Measurements from ENCODE around the gene CACNA1G.

The CACNA1G gene

GRCh38 chr17:50585346-50585745 is 24.8 kb downstream of the CACNA1G start:
- in situ Hi-C loops (cut with MboI; ENCODE audit: low sequenced_read_pairs) = no loop called here

DNA sequence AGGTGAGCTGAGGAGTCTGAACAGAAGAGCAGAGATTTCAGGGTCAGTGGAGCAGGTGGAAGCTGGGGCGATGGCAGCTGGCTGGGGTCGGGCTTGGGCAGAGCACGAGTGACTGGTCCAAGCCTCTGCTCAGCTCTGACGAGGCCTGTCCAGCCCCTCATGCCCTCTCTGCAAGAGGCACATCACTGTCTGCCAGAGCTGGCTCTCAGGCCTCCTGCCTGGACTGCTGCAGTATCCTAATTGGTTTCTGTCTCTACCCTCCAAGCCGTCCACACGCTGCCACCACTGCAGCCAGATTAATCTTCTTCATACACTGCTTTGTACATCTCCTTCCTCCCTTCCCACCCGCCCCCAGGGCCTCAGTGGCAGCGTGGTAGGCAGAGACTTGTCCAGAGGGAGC is 25.4 kb downstream of the CACNA1G start:
- in situ Hi-C loops (cut with MboI; ENCODE audit: low sequenced_read_pairs) = no loop called here

GRCh38 chr17:50586421-50587247 is 26.1 kb downstream of the CACNA1G start:
- in situ Hi-C loops (cut with MboI; ENCODE audit: low sequenced_read_pairs) = no loop called here

- in situ Hi-C loops (cut with MboI; ENCODE audit: low sequenced_read_pairs) = no loop called here
Measured at GRCh38 chr17:50587571-50587970, 27.1 kb downstream of the CACNA1G start.

GRCh38 chr17:50588391-50589049 is 28.0 kb downstream of the CACNA1G start:
- in situ Hi-C loops (cut with MboI; ENCODE audit: low sequenced_read_pairs) = no loop called here

GRCh38 chr17:50589095-50589705 is 28.7 kb downstream of the CACNA1G start:
- in situ Hi-C loops (cut with MboI; ENCODE audit: low sequenced_read_pairs) = no loop called here

GRCh38 chr17:50590946-50591737 is 30.6 kb downstream of the CACNA1G start:
- in situ Hi-C loops (cut with MboI; ENCODE audit: low sequenced_read_pairs) = no loop called here

GRCh38 chr17:50593321-50593720 is 32.8 kb downstream of the CACNA1G start:
- in situ Hi-C loops (cut with MboI; ENCODE audit: low sequenced_read_pairs) = no loop called here

GRCh38 chr17:50594128-50594823 is 33.8 kb downstream of the CACNA1G start:
- in situ Hi-C loops (cut with MboI; ENCODE audit: low sequenced_read_pairs) = no loop called here

DNA sequence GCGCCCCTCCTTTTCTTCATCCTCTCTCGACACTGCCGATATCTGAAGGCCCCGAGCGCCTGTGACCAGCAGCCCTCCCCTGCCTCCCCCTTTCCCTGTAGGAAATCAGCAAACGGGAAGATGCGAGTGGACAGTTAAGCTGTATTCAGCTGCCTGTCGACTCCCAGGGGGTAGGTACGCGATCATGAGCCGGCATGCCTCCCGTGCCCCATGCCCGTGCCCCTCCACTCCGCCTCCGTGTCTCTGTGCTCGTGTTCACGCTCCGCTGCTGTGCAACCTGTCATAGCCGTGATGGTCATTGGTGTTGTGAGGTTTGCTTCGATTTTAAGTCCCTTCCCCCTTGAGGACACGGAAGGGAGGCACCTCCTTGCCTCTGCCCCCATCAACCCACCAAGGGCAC is 34.4 kb downstream of the CACNA1G start:
- in situ Hi-C loops (cut with MboI; ENCODE audit: low sequenced_read_pairs) = no loop called here

- in situ Hi-C loops (cut with MboI; ENCODE audit: low sequenced_read_pairs) = no loop called here
Measured at GRCh38 chr17:50596191-50597037, 35.9 kb downstream of the CACNA1G start.

- in situ Hi-C loops (cut with MboI; ENCODE audit: low sequenced_read_pairs) = no loop called here
Measured at GRCh38 chr17:50598487-50598886, 38.0 kb downstream of the CACNA1G start.

- in situ Hi-C loops (cut with MboI; ENCODE audit: low sequenced_read_pairs) = no loop called here
Measured at GRCh38 chr17:50599606-50600005, 39.1 kb downstream of the CACNA1G start.

DNA sequence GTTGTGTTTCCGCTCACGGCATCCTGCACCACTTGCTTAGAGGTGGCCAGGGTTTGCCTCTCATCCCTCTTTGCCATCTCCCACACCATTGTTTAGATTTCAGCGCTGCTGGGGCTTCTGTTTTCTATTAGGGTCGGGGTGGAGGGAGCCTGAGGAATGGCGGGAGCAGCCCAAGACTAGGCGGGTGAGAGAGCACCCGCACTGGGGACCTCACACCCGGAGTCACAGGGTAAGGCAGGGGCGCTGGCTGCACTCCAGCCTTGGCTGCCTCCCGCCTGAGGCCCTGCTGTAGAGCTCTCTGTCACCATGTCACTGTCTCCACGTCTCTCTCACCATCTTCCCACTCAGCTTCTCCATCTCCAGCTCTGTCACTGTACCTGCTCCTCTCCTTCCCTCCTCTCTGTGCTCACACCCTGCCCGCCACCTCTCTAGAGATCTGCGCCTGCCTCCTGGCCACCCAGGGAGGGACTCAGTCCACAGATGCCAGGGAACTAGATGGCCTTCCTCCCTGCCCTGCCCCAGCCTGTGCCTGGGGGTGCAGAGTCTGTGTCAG is 41.4 kb downstream of the CACNA1G start:
- in situ Hi-C loops (cut with MboI; ENCODE audit: low sequenced_read_pairs) = no loop called here

GRCh38 chr17:50602836-50603235 is 42.3 kb downstream of the CACNA1G start:
- in situ Hi-C loops (cut with MboI; ENCODE audit: low sequenced_read_pairs) = no loop called here

DNA sequence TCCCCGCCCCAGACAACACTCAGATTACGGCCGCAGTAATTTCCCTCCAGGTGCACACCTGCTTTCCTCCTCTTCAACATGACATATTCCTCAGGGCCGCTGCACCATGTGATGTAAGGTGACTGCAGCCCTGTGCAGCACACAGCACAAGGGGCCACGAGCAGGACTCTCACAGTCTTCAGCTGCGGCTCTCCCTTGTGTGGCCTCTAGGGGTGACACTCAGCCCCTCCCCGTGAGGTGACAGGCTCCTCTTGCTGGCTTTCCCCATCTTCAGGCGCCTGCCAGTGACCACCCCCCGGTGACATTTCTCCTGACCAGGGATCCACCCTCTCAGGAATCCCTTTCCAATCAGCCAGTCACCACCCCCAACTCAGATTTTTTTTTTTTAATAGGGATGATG is 42.8 kb downstream of the CACNA1G start:
- in situ Hi-C loops (cut with MboI; ENCODE audit: low sequenced_read_pairs) = no loop called here

- in situ Hi-C loops (cut with MboI; ENCODE audit: low sequenced_read_pairs) = no loop called here
Measured at GRCh38 chr17:50604513-50604912, 44.0 kb downstream of the CACNA1G start.

DNA sequence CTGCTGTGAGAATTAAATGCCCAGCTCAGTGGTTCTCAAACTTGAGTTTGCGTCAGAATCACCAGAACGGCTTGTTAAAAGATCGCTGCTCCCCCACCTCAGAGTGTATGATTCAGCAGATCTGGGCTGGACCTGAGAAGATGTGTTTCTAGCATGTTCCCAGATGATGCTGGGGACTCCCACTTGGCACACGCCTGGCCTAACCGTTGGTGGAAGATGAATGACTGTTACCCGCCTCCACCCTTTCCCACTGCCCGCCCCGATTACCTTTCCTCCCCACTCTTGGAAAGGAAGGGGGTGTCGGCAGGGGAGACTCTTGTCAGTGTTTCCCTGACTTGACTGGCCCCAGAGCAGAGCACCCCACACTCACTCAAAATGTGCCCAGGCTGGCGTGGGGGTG is 44.9 kb downstream of the CACNA1G start:
- in situ Hi-C loops (cut with MboI; ENCODE audit: low sequenced_read_pairs) = no loop called here

DNA sequence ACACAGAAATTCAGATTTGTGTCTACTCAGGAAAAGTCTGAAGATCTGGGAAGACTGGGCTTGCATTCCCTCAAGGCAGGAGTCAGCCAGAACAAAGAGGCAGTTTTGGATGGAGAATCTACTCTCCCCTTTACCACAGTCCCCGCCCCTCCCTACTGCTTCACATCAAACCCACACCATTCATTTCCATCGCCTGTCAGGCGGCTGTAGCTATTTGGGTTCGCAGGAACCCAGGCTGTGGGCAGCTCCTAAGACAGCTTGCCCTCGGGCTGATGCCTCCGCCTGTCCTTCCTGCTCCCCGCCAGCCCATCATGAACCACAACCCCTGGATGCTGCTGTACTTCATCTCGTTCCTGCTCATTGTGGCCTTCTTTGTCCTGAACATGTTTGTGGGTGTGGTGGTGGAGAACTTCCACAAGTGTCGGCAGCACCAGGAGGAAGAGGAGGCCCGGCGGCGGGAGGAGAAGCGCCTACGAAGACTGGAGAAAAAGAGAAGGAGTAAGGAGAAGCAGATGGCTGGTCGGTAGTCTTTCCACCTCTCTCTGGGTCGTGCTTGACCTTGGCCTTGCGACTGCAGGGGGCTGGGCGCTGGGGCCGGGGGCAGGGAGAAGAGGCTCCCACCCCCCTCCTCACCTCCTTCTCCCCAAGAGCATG is 47.1 kb downstream of the CACNA1G start:
- in situ Hi-C loops (cut with MboI; ENCODE audit: low sequenced_read_pairs) = no loop called here

Data from HL-60/S4 (cell line).